HepG2 (cell line): Measurements from ENCODE around the gene CLDN10. TPM values are rescaled to one million over a fixed set of nuclear protein-coding genes. Genes with fewer than 3 reads are reported as not detected.

ENCODE experiments used
- ATAC-seq: fragments of 200-7000 bp; cut with Tn5 transposase; 3 replicates; pipeline ENCODE4 v1.9.1; 2020; ENCODE audit warnings: mild to moderate bottlenecking, moderate library complexity
- BruUV-seq: library from RNA; stranded (reverse); fragments of 400-500 nt; replicated peaks from 2 replicates; lab custom pipeline; 2021; lab: Mats Ljungman, UMichigan
- CTCF ChIA-PET: fragments of 300-600 bp; formaldehyde crosslinking; extraction: SDS; loops from one replicate; lab custom pipeline; 2021; ENCODE audit warnings: low total read pairs, inconsistent platforms, low intra/inter-chr PET ratio; lab: Yijun Ruan, JAX
- POLR2A ChIA-PET: fragments of 350-600 bp; sonication (Branson Sonifier 250); formaldehyde crosslinking; loops from one replicate; lab custom pipeline; 2020; ENCODE audit warnings: antibody characterized with exemption, inconsistent platforms; lab: Yijun Ruan, JAX
- DNase-seq: peaks from one replicate; pipeline ENCODE4 v3.0.0-alpha.2; 2015; ENCODE audit warnings: low spot score
- FAIRE-seq: peaks from 3 replicates; lab custom pipeline; 2011; peaks lifted over from hg19 to GRCh38; lab: Jason Lieb, UNC
- H2AFZ ChIP-seq: one replicate; pipeline ENCODE4 v1.6.1; 2011; ENCODE audit warnings: low read length, inconsistent platforms
- H3K27ac ChIP-seq: fragments of 300-600 bp; 3 replicates; pipeline ENCODE4 v1.8.0; 2011; ENCODE audit warnings: mixed run types, mild to moderate bottlenecking, mixed read lengths, low read length, inconsistent platforms; ENCODE audit not compliant: insufficient read depth; ENCODE audit errors: extremely low read length
- H3K27me3 ChIP-seq, 2 experiments: fragments of 200-600 bp in 1 of 2; 2 replicates in 1 of 2; 3 replicates in 1 of 2; pipeline versions ENCODE4 v1.6.0 to v1.8.0; 2011; ENCODE audit warnings: low read length in 2 of 2, mild to moderate bottlenecking in 2 of 2, moderate library complexity in 2 of 2, inconsistent platforms in 1 of 2; ENCODE audit not compliant: insufficient read depth in 2 of 2, control insufficient read depth in 1 of 2
- H3K36me3 ChIP-seq, 2 experiments: fragments of 200-600 bp in 1 of 2; replicated peaks in 1 of 2; 2 replicates in 1 of 2; 3 replicates in 1 of 2; pipeline versions ENCODE4 v1.5.1 to v1.8.0; 2011; ENCODE audit warnings: low read length in 2 of 2, inconsistent platforms in 1 of 2; ENCODE audit not compliant: insufficient read depth in 2 of 2, control insufficient read depth in 1 of 2
- H3K4me1 ChIP-seq: 2 replicates; pipeline ENCODE4 v1.5.1; 2012; ENCODE audit warnings: low read length, inconsistent platforms; ENCODE audit not compliant: insufficient read depth
- H3K4me2 ChIP-seq: 2 replicates; pipeline ENCODE4 v1.6.0; 2011; ENCODE audit warnings: low read depth, low read length, inconsistent platforms
- H3K4me3 ChIP-seq, 3 experiments: fragments of 200-600 bp in 1 of 3; sonication (generic), shearing (Covaris generic) in 1 of 3; replicated peaks in 1 of 3; 2 replicates each; pipeline ENCODE4 v1.5.1; 2011 to 2016; ENCODE audit warnings: low read length in 3 of 3, inconsistent platforms in 2 of 3, low read depth in 2 of 3, mild to moderate bottlenecking in 2 of 3, control low read depth in 1 of 3, mixed read lengths in 1 of 3; ENCODE audit not compliant: insufficient read depth in 1 of 3
- H3K79me2 ChIP-seq: one replicate; pipeline ENCODE4 v1.6.1; 2011; ENCODE audit warnings: low read length, inconsistent platforms; ENCODE audit not compliant: insufficient read depth
- H3K9ac ChIP-seq: 2 replicates; pipeline ENCODE4 v1.6.0; 2011; ENCODE audit warnings: mild to moderate bottlenecking, low read depth, low read length, inconsistent platforms; ENCODE audit not compliant: insufficient read depth
- H3K9me3 ChIP-seq: 2 replicates; pipeline ENCODE4 v1.5.1; 2012; ENCODE audit warnings: mild to moderate bottlenecking, low read length
- H4K20me1 ChIP-seq: 2 replicates; pipeline ENCODE4 v1.6.0; 2011; ENCODE audit warnings: inconsistent platforms, mild to moderate bottlenecking, low read length, moderate library complexity; ENCODE audit not compliant: insufficient read depth
- BRF2 ChIP-seq: sonication (generic); formaldehyde crosslinking; IDR thresholded peaks from 2 replicates; pipeline ENCODE4 v1.8.1; 2022; ENCODE audit warnings: mild to moderate bottlenecking, missing genetic modification reagents
- HMGXB4 ChIP-seq, 2 experiments: sonication (generic) in 1 of 2; formaldehyde crosslinking in 1 of 2; IDR thresholded peaks; 2 replicates each; pipeline versions ENCODE4 v1.4.0 to v1.6.1; 2018 to 2020; ENCODE audit warnings: missing genetic modification reagents in 2 of 2, borderline replicate concordance in 1 of 2, low read depth in 1 of 2, mild to moderate bottlenecking in 1 of 2, missing biosample characterization in 1 of 2
- HNF1B ChIP-seq: sonication (generic); formaldehyde crosslinking; IDR thresholded peaks from 2 replicates; pipeline ENCODE4 v1.5.1; 2020; ENCODE audit warnings: mild to moderate bottlenecking, moderate library complexity, missing genetic modification reagents
- NCOR1 ChIP-seq: fragments of 200-600 bp; sonication (generic); IDR thresholded peaks from 2 replicates; pipeline ENCODE4 v1.7.0; 2017; ENCODE audit warnings: antibody characterized with exemption, low read length, borderline replicate concordance
- NFIC ChIP-seq: IDR thresholded peaks from 2 replicates; pipeline ENCODE4 v1.6.1; 2012; ENCODE audit warnings: mild to moderate bottlenecking, low read length, inconsistent platforms
- TBX3 ChIP-seq: fragments of 450-650 bp; IDR thresholded peaks from 2 replicates; pipeline ENCODE4 v1.6.1; 2017; ENCODE audit warnings: antibody characterized with exemption, mild to moderate bottlenecking, inconsistent platforms, borderline replicate concordance
- ZBTB1 ChIP-seq: sonication (generic); formaldehyde crosslinking; IDR thresholded peaks from 2 replicates; pipeline ENCODE4 v1.4.0; 2020; ENCODE audit warnings: missing genetic modification reagents, borderline replicate concordance
- ZBTB4 ChIP-seq: sonication (generic); formaldehyde crosslinking; IDR thresholded peaks from 2 replicates; pipeline ENCODE4 v1.4.0; 2020; ENCODE audit warnings: missing genetic modification reagents, mild to moderate bottlenecking, borderline replicate concordance
- ZBTB7A ChIP-seq: sonication (generic); formaldehyde crosslinking; IDR thresholded peaks from 2 replicates; pipeline ENCODE4 v1.8.0; 2022; ENCODE audit warnings: mild to moderate bottlenecking, missing genetic modification reagents
- ZBTB7B ChIP-seq: sonication (generic); formaldehyde crosslinking; IDR thresholded peaks from 2 replicates; pipeline ENCODE4 v1.4.0; 2020; ENCODE audit warnings: missing genetic modification reagents
- ZNF383 ChIP-seq: sonication (generic); formaldehyde crosslinking; IDR thresholded peaks from 2 replicates; pipeline ENCODE4 v1.4.0; 2020; ENCODE audit warnings: missing genetic modification reagents, mild to moderate bottlenecking, borderline replicate concordance
- ZNF44 ChIP-seq: sonication (generic); formaldehyde crosslinking; IDR thresholded peaks from 2 replicates; pipeline ENCODE4 v1.5.1; 2020; ENCODE audit warnings: mild to moderate bottlenecking, missing genetic modification reagents
- ZNF496 ChIP-seq: sonication (generic); formaldehyde crosslinking; IDR thresholded peaks from 2 replicates; pipeline ENCODE4 v1.8.1; 2023; ENCODE audit warnings: mild to moderate bottlenecking, moderate library complexity, missing genetic modification reagents; ENCODE audit not compliant: insufficient replicate concordance
- ZNF674 ChIP-seq: sonication (generic); formaldehyde crosslinking; IDR thresholded peaks from 2 replicates; pipeline ENCODE4 v1.5.0; 2020; ENCODE audit warnings: low read depth, mild to moderate bottlenecking, missing genetic modification reagents
- ZNF777 ChIP-seq: sonication (generic); formaldehyde crosslinking; IDR thresholded peaks from 2 replicates; pipeline ENCODE4 v1.4.0; 2020; ENCODE audit warnings: missing genetic modification reagents
- ZNF792 ChIP-seq: IDR thresholded peaks from 2 replicates; pipeline ENCODE4 v1.6.1; 2016
- WGBS: methylation state at CpG from one replicate; pipeline ENCODE4 v1.1.6; 2017; ENCODE audit warnings: low lambda C conversion rate; 5-methylcytosine and 5-hydroxymethylcytosine counted together
- in situ Hi-C: cut with HindIII; loops from 2 replicates; pipeline ENCODE4 v1.10.0; 2017; ENCODE audit warnings: low pct_unique_long_range_greater_than_20kb; ENCODE audit not compliant: extremely low pct_ligation_motif_present
- intact Hi-C: fragments of 100-400 bp; cut with micrococcal nuclease; formaldehyde crosslinking; loops from one replicate; pipeline ENCODE4 v1.10.0; 2022; ENCODE audit not compliant: unreplicated experiment
- polyA plus RNA-seq, 8 experiments: library from polyadenylated mRNA; depleted of rRNA in 3 of 8; stranded (reverse) in 7 of 8; unstranded in 1 of 8; fragments of >200 nt; fragmentation: Illumina TruSeq in 4 of 8; extraction: Trizol in 4 of 8; gene quantifications; 2 replicates each; pipeline versions ENCODE4 v1.2.1 to v1.2.3, GENCODE V29; 2011 to 2016; ENCODE audit warnings: low read depth in 4 of 8, missing spikeins in 1 of 8, mixed read lengths in 1 of 8; ENCODE audit not compliant: insufficient read depth in 1 of 8
- total RNA-seq, 5 experiments: library from RNA; depleted of rRNA; stranded (reverse); fragments of >200 nt; fragmentation: Illumina TruSeq; extraction: Trizol; gene quantifications; 2 replicates each; pipeline ENCODE4 v1.2.3, GENCODE V29; 2016; ENCODE audit warnings: low read depth in 1 of 5

The CLDN10 gene
- total and polyA plus RNA-seq, 2 of the 13 experiments (the other 11 are each of a cell fraction or from before 2014, with no cell fraction given), result not detected

- TF ChIP-seq HNF1B (CRISPR knock-in tag), result no peak
- no peak for TF ChIP-seq ZNF777 (CRISPR knock-in tag)
- no peak for TF ChIP-seq ZBTB7A
- TF ChIP-seq NFIC, result no peak
These were observed 40.9 kb downstream of the CLDN10 start (continued) for GRCh38 chr13:95593462-95593861.

GRCh38 chr13:95596701-95597100 lies 44.2 kb downstream of the CLDN10 start:
- Histone ChIP-seq H4K20me1 (no peaks in the 10 kb centered on the region), H3K36me3 (peaks cover 2 to 20% of the 10 kb centered on the region in 2 experiments; a peak in 4 of 5 replicates), H3K27me3 (no peaks in the 10 kb centered on the region), H3K4me2 (no peak overlapping the region), H3K4me3 (no peak overlapping the region), H3K9ac (no peak overlapping the region), H3K9me3 (no peaks in the 10 kb centered on the region), H3K4me1 (no peaks in the 10 kb centered on the region), H3K27ac (no peak overlapping the region), H2AFZ (no peak overlapping the region), H3K79me2 (no peaks in the 10 kb centered on the region)
- no TSS peak for BruUV-seq
- DNase-seq (no peak), ATAC-seq (no peak), FAIRE-seq (no peak)
- ChIA-PET CTCF (no interaction called here), POLR2A (no interaction called here)
- in situ Hi-C loops, result no loop called here
- WGBS, result 100% methylated on average over 1 of the region's 1 CpG
- intact Hi-C loops, result no loop called here
- TF ChIP-seq ZNF44 (CRISPR knock-in tag) (no peak), ZNF792 (no peak), ZNF383 (CRISPR knock-in tag) (no peak), HMGXB4 (CRISPR knock-in tag; IDR thresholded peaks at IDR 0.05; ENCODE audit: borderline replicate concordance in 1 of 2, low read depth in 1 of 2) (no peak), ZBTB7B (CRISPR knock-in tag) (no peak), BRF2 (CRISPR knock-in tag) (no peak), ZBTB4 (no peak), TBX3 (no peak), ZNF496 (no peak), ZBTB1 (CRISPR knock-in tag) (no peak), NCOR1 (no peak), ZNF674 (no peak)
